GM23338 (cell line): ENCODE results near the gene KRT15. TPM values are rescaled to one million over a fixed set of nuclear protein-coding genes. Genes with fewer than 3 reads are reported as not detected.

Experiments
- ATAC-seq: fragments of 200-7000 bp; cut with Tn5 transposase; 3 replicates; pipeline ENCODE4 v1.9.1; 2020
- DNase-seq: peaks from one replicate; pipeline ENCODE4 v3.0.0-alpha.2; 2015; ENCODE audit warnings: low spot score
- H2AFZ ChIP-seq: fragments of 200-600 bp; sonication (generic); 2 replicates; pipeline ENCODE4 v1.8.0; 2016; ENCODE audit warnings: antibody characterized with exemption, mild to moderate bottlenecking, moderate library complexity
- H3F3A ChIP-seq: fragments of 200-600 bp; sonication (generic); replicated peaks from 2 replicates; pipeline ENCODE4 v1.8.0; 2017; ENCODE audit warnings: antibody characterized with exemption, mixed run types, low read depth
- H3K27ac ChIP-seq: fragments of 200-600 bp; sonication (generic); 2 replicates; pipeline ENCODE4 v1.6.1; 2016; ENCODE audit warnings: low read depth
- H3K27me3 ChIP-seq: fragments of 200-600 bp; sonication (generic); 2 replicates; pipeline ENCODE4 v1.8.0; 2016; ENCODE audit warnings: mild to moderate bottlenecking, mixed run types, moderate library complexity; ENCODE audit not compliant: insufficient read depth
- H3K36me3 ChIP-seq: fragments of 200-600 bp; sonication (generic); 2 replicates; pipeline ENCODE4 v1.8.0; 2016; ENCODE audit warnings: mild to moderate bottlenecking; ENCODE audit not compliant: insufficient read depth
- H3K4me1 ChIP-seq: fragments of 200-600 bp; sonication (generic); 2 replicates; pipeline ENCODE4 v1.8.0; 2016; ENCODE audit warnings: mild to moderate bottlenecking, moderate library complexity; ENCODE audit not compliant: insufficient read depth
- H3K4me2 ChIP-seq: fragments of 200-600 bp; sonication (generic); 2 replicates; pipeline ENCODE4 v1.7.1; 2017; ENCODE audit warnings: mixed run types
- H3K4me3 ChIP-seq: fragments of 200-600 bp; sonication (generic); 2 replicates; pipeline ENCODE4 v1.6.1; 2016; ENCODE audit warnings: mixed run types
- H3K79me2 ChIP-seq: fragments of 200-600 bp; sonication (generic); replicated peaks from 2 replicates; pipeline ENCODE4 v1.8.0; 2017; ENCODE audit warnings: mild to moderate bottlenecking; ENCODE audit not compliant: insufficient read depth
- H3K9me2 ChIP-seq: fragments of 200-600 bp; sonication (generic); 2 replicates; pipeline ENCODE4 v1.8.0; 2017; ENCODE audit not compliant: insufficient read depth
- H4K20me1 ChIP-seq: fragments of 200-600 bp; sonication (generic); replicated peaks from 2 replicates; pipeline ENCODE4 v1.8.0; 2017; ENCODE audit warnings: mild to moderate bottlenecking; ENCODE audit not compliant: insufficient read depth
- H3K27ac Mint-ChIP-seq: 2 replicates; pipeline ENCODE4 v1.8.0; 2020; ENCODE audit warnings: inconsistent platforms, mild to moderate bottlenecking, moderate library complexity, mixed read lengths
- H3K27me3 Mint-ChIP-seq: 3 replicates; pipeline ENCODE4 v1.8.0; 2022; ENCODE audit warnings: low read depth, mild to moderate bottlenecking, moderate library complexity, mixed read lengths, inconsistent platforms; ENCODE audit not compliant: insufficient read depth, poor library complexity
- H3K36me3 Mint-ChIP-seq: 3 replicates; pipeline ENCODE4 v1.8.0; 2021; ENCODE audit warnings: low read depth, mild to moderate bottlenecking, inconsistent platforms, moderate library complexity, mixed read lengths
- H3K4me1 Mint-ChIP-seq: 3 replicates; pipeline ENCODE4 v1.8.0; 2020; ENCODE audit warnings: mild to moderate bottlenecking, inconsistent platforms, mixed read lengths
- H3K4me3 Mint-ChIP-seq: 3 replicates; pipeline ENCODE4 v1.8.0; 2021; ENCODE audit warnings: moderate library complexity, mild to moderate bottlenecking, inconsistent platforms, mixed read lengths
- H3K9me3 Mint-ChIP-seq: 3 replicates; pipeline ENCODE4 v1.8.0; 2020; ENCODE audit warnings: moderate library complexity, mild to moderate bottlenecking, inconsistent platforms, mixed read lengths
- CREB1 ChIP-seq: fragments of 250-450 bp; sonication (Bioruptor Pico); IDR thresholded peaks from 2 replicates; pipeline ENCODE4 v1.5.0; 2020; ENCODE audit warnings: low read depth, mild to moderate bottlenecking, moderate library complexity
- ETS1 ChIP-seq: IDR thresholded peaks from 2 replicates; pipeline ENCODE4 v1.6.1; 2016; ENCODE audit warnings: antibody characterized with exemption
- EZH2 ChIP-seq: fragments of 200-600 bp; sonication (generic); IDR thresholded peaks from one replicate; pipeline ENCODE4 v1.8.0; 2017; ENCODE audit warnings: antibody characterized with exemption, mild to moderate bottlenecking, low read depth; ENCODE audit not compliant: unreplicated experiment
- EZH2phosphoT487 ChIP-seq: fragments of 200-600 bp; sonication (generic); IDR thresholded peaks from one replicate; pipeline ENCODE4 v1.8.1; 2018; ENCODE audit warnings: antibody characterized with exemption; ENCODE audit not compliant: unreplicated experiment
- JUNB ChIP-seq: IDR thresholded peaks from one replicate; pipeline ENCODE4 v1.6.1; 2016; ENCODE audit warnings: antibody characterized with exemption; ENCODE audit not compliant: unreplicated experiment
- NANOG ChIP-seq: IDR thresholded peaks from 2 replicates; pipeline ENCODE4 v1.6.1; 2016; ENCODE audit warnings: antibody characterized with exemption, borderline replicate concordance
- POLR2AphosphoS5 ChIP-seq: IDR thresholded peaks from 2 replicates; pipeline ENCODE4 v1.6.1; 2016; ENCODE audit warnings: antibody characterized with exemption, low read depth
- STAT1 ChIP-seq: IDR thresholded peaks from one replicate; pipeline ENCODE4 v1.6.1; 2016; ENCODE audit warnings: antibody characterized with exemption; ENCODE audit not compliant: unreplicated experiment
- ZNF114 ChIP-seq: fragments of 250-450 bp; sonication (Bioruptor Pico); IDR thresholded peaks from 2 replicates; pipeline ENCODE4 v1.5.0; 2020; ENCODE audit warnings: mild to moderate bottlenecking, moderate library complexity
- ZNF331 ChIP-seq: fragments of 250-450 bp; sonication (Bioruptor Pico); IDR thresholded peaks from 2 replicates; pipeline ENCODE4 v1.5.0; 2020; ENCODE audit warnings: low read depth, mild to moderate bottlenecking, moderate library complexity
- polyA plus RNA-seq: library from polyadenylated mRNA; unstranded; fragments of >200 nt; fragmentation: Nextera tagmentation; extraction: Ambion mirVana; gene quantifications from 2 replicates; pipeline ENCODE4 v1.2.1, GENCODE V29; 2016
- total RNA-seq: library from RNA; depleted of rRNA; stranded (reverse); fragments of >200 nt; shearing (Covaris generic); gene quantifications from 2 replicates; pipeline ENCODE4 v1.2.3, GENCODE V29; 2014
- TF ChIP-seq, protein P1 (sequence below), 2 experiments: fragments of 200-600 bp in 1 of 2; sonication (generic) in 1 of 2; conservative IDR thresholded peaks; 2 replicates each; pipeline versions ENCODE4 v1.5.1 to v1.6.1; 2016 to 2017; ENCODE audit warnings: antibody characterized with exemption in 2 of 2, low read depth in 2 of 2, mild to moderate bottlenecking in 2 of 2, moderate library complexity in 1 of 2
- TF ChIP-seq, protein P2 (sequence below): fragments of 250-450 bp; sonication (Bioruptor Pico); IDR thresholded peaks from 2 replicates; pipeline ENCODE4 v1.5.0; 2020; ENCODE audit warnings: mild to moderate bottlenecking, moderate library complexity
- TF ChIP-seq, protein P3 (sequence below): IDR thresholded peaks from one replicate; pipeline ENCODE4 v1.6.1; 2018; ENCODE audit warnings: antibody characterized with exemption; ENCODE audit not compliant: unreplicated experiment

KRT15 gene
- total and polyA plus RNA-seq, 2 experiments from 2014 or later = 0.03 TPM; not detected in 1

DNA sequence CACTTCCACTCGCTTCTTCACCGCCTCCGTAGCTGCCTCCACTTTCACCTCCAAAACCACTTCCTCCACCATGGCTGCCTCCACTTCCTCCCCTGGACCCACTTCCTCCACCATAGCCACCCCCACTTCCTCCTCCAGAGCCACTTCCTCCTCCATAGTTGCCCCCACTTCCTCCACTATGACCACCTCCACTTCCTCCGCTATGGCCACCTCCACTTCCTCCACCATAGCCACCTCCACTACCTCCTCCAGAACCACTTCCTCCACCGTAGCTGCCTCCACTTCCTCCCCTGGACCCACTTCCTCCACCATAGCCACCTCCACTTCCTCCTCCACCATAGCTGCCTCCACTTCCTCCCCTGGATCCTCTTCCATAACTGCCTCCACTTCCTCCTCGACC, 48.6 kb upstream of the KRT15 start:
- H3K27me3 Mint-ChIP-seq = peaks cover 14% of the 10 kb centered on the region

More for the DNA sequence above, 48.6 kb upstream of the KRT15 start:
- Histone ChIP-seq H3K4me3 (no peak overlapping the region), H3K27me3 (no peaks in the 10 kb centered on the region), H3K36me3 (no peaks in the 10 kb centered on the region), H3K4me1 (no peaks in the 10 kb centered on the region), H3K79me2 (no peaks in the 10 kb centered on the region), H3F3A (no peaks in the 10 kb centered on the region), H3K9me2 (peaks cover 10% of the 10 kb centered on the region; the same call in 1 of the 2 replicates), H4K20me1 (no peaks in the 10 kb centered on the region), H3K4me2 (no peak overlapping the region), H2AFZ (no peak overlapping the region), H3K27ac (no peak overlapping the region)
- DNase-seq = no peak
- Mint-ChIP-seq H3K27ac (no peak overlapping the region), H3K4me3 (no peak overlapping the region), H3K36me3 (no peaks in the 10 kb centered on the region), H3K4me1 (no peaks in the 10 kb centered on the region), H3K9me3 (peaks cover 6% of the 10 kb centered on the region; the same call in 1 of the 3 replicates)
- TF ChIP-seq, protein P1, sequence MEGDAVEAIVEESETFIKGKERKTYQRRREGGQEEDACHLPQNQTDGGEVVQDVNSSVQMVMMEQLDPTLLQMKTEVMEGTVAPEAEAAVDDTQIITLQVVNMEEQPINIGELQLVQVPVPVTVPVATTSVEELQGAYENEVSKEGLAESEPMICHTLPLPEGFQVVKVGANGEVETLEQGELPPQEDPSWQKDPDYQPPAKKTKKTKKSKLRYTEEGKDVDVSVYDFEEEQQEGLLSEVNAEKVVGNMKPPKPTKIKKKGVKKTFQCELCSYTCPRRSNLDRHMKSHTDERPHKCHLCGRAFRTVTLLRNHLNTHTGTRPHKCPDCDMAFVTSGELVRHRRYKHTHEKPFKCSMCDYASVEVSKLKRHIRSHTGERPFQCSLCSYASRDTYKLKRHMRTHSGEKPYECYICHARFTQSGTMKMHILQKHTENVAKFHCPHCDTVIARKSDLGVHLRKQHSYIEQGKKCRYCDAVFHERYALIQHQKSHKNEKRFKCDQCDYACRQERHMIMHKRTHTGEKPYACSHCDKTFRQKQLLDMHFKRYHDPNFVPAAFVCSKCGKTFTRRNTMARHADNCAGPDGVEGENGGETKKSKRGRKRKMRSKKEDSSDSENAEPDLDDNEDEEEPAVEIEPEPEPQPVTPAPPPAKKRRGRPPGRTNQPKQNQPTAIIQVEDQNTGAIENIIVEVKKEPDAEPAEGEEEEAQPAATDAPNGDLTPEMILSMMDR (conservative IDR thresholded peaks at IDR 0.05; ENCODE audit: low read depth in 2 of 2) = no peak
- TF ChIP-seq EZH2phosphoT487 (no peak), ZNF114 (CRISPR knock-in tag) (no peak), POLR2AphosphoS5 (no peak), STAT1 (no peak), ETS1 (no peak), NANOG (no peak), ZNF331 (CRISPR knock-in tag) (no peak), CREB1 (CRISPR knock-in tag) (no peak), EZH2 (no peak), JUNB (no peak)
- TF ChIP-seq, protein P2, sequence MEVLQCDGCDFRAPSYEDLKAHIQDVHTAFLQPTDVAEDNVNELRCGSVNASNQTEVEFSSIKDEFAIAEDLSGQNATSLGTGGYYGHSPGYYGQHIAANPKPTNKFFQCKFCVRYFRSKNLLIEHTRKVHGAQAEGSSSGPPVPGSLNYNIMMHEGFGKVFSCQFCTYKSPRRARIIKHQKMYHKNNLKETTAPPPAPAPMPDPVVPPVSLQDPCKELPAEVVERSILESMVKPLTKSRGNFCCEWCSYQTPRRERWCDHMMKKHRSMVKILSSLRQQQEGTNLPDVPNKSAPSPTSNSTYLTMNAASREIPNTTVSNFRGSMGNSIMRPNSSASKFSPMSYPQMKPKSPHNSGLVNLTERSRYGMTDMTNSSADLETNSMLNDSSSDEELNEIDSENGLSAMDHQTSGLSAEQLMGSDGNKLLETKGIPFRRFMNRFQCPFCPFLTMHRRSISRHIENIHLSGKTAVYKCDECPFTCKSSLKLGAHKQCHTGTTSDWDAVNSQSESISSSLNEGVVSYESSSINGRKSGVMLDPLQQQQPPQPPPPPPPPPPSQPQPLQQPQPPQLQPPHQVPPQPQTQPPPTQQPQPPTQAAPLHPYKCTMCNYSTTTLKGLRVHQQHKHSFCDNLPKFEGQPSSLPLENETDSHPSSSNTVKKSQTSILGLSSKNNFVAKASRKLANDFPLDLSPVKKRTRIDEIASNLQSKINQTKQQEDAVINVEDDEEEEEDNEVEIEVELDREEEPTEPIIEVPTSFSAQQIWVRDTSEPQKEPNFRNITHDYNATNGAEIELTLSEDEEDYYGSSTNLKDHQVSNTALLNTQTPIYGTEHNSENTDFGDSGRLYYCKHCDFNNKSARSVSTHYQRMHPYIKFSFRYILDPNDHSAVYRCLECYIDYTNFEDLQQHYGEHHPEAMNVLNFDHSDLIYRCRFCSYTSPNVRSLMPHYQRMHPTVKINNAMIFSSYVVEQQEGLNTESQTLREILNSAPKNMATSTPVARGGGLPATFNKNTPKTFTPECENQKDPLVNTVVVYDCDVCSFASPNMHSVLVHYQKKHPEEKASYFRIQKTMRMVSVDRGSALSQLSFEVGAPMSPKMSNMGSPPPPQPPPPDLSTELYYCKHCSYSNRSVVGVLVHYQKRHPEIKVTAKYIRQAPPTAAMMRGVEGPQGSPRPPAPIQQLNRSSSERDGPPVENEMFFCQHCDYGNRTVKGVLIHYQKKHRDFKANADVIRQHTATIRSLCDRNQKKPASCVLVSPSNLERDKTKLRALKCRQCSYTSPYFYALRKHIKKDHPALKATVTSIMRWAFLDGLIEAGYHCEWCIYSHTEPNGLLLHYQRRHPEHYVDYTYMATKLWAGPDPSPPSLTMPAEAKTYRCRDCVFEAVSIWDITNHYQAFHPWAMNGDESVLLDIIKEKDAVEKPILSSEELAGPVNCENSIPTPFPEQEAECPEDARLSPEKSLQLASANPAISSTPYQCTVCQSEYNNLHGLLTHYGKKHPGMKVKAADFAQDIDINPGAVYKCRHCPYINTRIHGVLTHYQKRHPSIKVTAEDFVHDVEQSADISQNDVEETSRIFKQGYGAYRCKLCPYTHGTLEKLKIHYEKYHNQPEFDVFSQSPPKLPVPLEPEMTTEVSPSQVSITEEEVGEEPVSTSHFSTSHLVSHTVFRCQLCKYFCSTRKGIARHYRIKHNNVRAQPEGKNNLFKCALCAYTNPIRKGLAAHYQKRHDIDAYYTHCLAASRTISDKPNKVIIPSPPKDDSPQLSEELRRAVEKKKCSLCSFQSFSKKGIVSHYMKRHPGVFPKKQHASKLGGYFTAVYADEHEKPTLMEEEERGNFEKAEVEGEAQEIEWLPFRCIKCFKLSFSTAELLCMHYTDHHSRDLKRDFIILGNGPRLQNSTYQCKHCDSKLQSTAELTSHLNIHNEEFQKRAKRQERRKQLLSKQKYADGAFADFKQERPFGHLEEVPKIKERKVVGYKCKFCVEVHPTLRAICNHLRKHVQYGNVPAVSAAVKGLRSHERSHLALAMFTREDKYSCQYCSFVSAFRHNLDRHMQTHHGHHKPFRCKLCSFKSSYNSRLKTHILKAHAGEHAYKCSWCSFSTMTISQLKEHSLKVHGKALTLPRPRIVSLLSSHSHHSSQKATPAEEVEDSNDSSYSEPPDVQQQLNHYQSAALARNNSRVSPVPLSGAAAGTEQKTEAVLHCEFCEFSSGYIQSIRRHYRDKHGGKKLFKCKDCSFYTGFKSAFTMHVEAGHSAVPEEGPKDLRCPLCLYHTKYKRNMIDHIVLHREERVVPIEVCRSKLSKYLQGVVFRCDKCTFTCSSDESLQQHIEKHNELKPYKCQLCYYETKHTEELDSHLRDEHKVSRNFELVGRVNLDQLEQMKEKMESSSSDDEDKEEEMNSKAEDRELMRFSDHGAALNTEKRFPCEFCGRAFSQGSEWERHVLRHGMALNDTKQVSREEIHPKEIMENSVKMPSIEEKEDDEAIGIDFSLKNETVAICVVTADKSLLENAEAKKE (CRISPR knock-in tag) = no peak
- TF ChIP-seq, protein P3, sequence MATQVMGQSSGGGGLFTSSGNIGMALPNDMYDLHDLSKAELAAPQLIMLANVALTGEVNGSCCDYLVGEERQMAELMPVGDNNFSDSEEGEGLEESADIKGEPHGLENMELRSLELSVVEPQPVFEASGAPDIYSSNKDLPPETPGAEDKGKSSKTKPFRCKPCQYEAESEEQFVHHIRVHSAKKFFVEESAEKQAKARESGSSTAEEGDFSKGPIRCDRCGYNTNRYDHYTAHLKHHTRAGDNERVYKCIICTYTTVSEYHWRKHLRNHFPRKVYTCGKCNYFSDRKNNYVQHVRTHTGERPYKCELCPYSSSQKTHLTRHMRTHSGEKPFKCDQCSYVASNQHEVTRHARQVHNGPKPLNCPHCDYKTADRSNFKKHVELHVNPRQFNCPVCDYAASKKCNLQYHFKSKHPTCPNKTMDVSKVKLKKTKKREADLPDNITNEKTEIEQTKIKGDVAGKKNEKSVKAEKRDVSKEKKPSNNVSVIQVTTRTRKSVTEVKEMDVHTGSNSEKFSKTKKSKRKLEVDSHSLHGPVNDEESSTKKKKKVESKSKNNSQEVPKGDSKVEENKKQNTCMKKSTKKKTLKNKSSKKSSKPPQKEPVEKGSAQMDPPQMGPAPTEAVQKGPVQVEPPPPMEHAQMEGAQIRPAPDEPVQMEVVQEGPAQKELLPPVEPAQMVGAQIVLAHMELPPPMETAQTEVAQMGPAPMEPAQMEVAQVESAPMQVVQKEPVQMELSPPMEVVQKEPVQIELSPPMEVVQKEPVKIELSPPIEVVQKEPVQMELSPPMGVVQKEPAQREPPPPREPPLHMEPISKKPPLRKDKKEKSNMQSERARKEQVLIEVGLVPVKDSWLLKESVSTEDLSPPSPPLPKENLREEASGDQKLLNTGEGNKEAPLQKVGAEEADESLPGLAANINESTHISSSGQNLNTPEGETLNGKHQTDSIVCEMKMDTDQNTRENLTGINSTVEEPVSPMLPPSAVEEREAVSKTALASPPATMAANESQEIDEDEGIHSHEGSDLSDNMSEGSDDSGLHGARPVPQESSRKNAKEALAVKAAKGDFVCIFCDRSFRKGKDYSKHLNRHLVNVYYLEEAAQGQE = no peak
- ATAC-seq = no peak
